Measurements from ENCODE around the gene SOX15.
"Not testable (repeated sequence)": the region's sequence is repeated elsewhere in the genome, so short reads cannot be mapped to it uniquely, and the experiment has no call there.

The SOX15 gene

DNA sequence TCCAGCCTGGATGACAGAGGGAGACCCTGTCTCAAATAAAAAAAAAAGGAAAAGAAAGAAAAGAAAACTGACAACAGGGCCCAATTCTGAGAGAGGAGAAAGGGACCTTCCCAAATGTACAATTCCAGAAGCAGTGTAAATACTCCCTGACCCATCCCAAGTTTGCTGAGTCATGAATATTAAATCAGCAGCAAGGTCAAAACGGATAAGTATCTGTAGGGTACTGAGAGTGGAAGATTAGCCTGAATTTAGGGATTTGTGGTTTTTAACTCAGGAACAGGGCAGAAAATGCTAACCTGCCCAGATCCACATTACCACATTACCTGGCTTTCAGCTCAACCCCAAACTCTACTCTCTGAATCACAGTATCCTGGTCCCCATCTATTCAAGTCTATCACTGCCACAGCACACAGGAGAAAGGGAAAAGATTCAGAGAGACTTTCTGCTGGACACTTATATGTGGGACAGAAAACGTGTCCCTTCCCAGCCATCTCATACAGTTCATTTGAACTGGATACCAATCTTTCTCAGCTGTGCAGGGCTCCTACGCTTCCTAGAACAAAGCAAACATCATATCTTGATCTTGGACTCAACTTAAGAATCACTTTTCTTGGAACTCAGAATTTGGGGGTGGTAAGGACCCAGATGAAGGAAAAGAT lies 21.9 kb upstream of the SOX15 start:
- Histone ChIP-seq H3K27me3 (ENCODE audit: control insufficient read depth in 5 of 5, insufficient read depth in 4 of 5, low read length in 5 of 5) (no peaks in the 10 kb centered on the region), H3K4me1 (ENCODE audit: control insufficient read depth in 5 of 5, insufficient read depth in 5 of 5, low read length in 5 of 5) (peaks cover 0 to 35% (median 28%) of the 10 kb centered on the region in 5 donors), H3K36me3 (ENCODE audit: control insufficient read depth in 5 of 5, insufficient read depth in 5 of 5, low read length in 5 of 5) (peaks cover 0 to 11% (median 6%) of the 10 kb centered on the region in 5 donors), H3K27ac (ENCODE audit: low read depth, low read length) (no peak overlapping the region), H3K9me3 (ENCODE audit: control insufficient read depth in 5 of 5, low read length in 5 of 5) (no peaks in the 10 kb centered on the region), H3K4me3 (ENCODE audit: low read depth in 1 of 5, low read length in 5 of 5) (no peak overlapping the region), H3K9ac (ENCODE audit: low read length in 5 of 5) (peak overlapping the region in 4 of 5 donors; percentile 14 to 61 (median 48))

GRCh38 chr17:7610641-7611040 lies 20.7 kb upstream of the SOX15 start:
- no peaks in the 10 kb centered on the region for H3K27me3 ChIP-seq (ENCODE audit: control insufficient read depth in 5 of 5, insufficient read depth in 4 of 5, low read length in 5 of 5)
- H3K36me3 ChIP-seq (ENCODE audit: control insufficient read depth in 5 of 5, insufficient read depth in 5 of 5, low read length in 5 of 5) = peaks cover 3 to 14% (median 9%) of the 10 kb centered on the region in 5 donors
- no peak overlapping the region for H3K9ac ChIP-seq (ENCODE audit: low read length in 5 of 5)
- no peak overlapping the region for H3K27ac ChIP-seq (ENCODE audit: low read depth, low read length)
- no peaks in the 10 kb centered on the region for H3K9me3 ChIP-seq (ENCODE audit: control insufficient read depth in 5 of 5, low read length in 5 of 5)
- H3K4me3 ChIP-seq (ENCODE audit: low read depth in 1 of 5, low read length in 5 of 5) = no peak overlapping the region
- peaks cover 0 to 34% (median 28%) of the 10 kb centered on the region in 5 donors for H3K4me1 ChIP-seq (ENCODE audit: control insufficient read depth in 5 of 5, insufficient read depth in 5 of 5, low read length in 5 of 5)

GRCh38 chr17:7606280-7606679 lies 16.4 kb upstream of the SOX15 start:
- no peak overlapping the region for H3K4me3 ChIP-seq (ENCODE audit: low read depth in 1 of 5, low read length in 5 of 5)
- H3K9ac ChIP-seq (ENCODE audit: low read length in 5 of 5) = peak overlapping the region in 1 of 5 donors; percentile 10
- H3K36me3 ChIP-seq (ENCODE audit: control insufficient read depth in 5 of 5, insufficient read depth in 5 of 5, low read length in 5 of 5) = peaks cover 14 to 53% (median 39%) of the 10 kb centered on the region in 5 donors
- no peak overlapping the region for H3K27ac ChIP-seq (ENCODE audit: low read depth, low read length)
- H3K4me1 ChIP-seq (ENCODE audit: control insufficient read depth in 5 of 5, insufficient read depth in 5 of 5, low read length in 5 of 5) = peaks cover 0 to 5% (median 0%) of the 10 kb centered on the region in 5 donors
- no peaks in the 10 kb centered on the region for H3K9me3 ChIP-seq (ENCODE audit: control insufficient read depth in 5 of 5, low read length in 5 of 5)
- no peaks in the 10 kb centered on the region for H3K27me3 ChIP-seq (ENCODE audit: control insufficient read depth in 5 of 5, insufficient read depth in 4 of 5, low read length in 5 of 5)

GRCh38 chr17:7597561-7597960 lies 7.7 kb upstream of the SOX15 start:
- not testable (repeated sequence) for H3K4me3 ChIP-seq (ENCODE audit: low read depth in 1 of 5, low read length in 5 of 5); H3K27ac ChIP-seq (ENCODE audit: low read depth, low read length); H3K9ac ChIP-seq (ENCODE audit: low read length in 5 of 5); H3K4me1 ChIP-seq (ENCODE audit: control insufficient read depth in 5 of 5, insufficient read depth in 5 of 5, low read length in 5 of 5); H3K9me3 ChIP-seq (ENCODE audit: control insufficient read depth in 5 of 5, low read length in 5 of 5); H3K27me3 ChIP-seq (ENCODE audit: control insufficient read depth in 5 of 5, insufficient read depth in 4 of 5, low read length in 5 of 5)
- peaks cover 15 to 90% (median 78%) of the 10 kb centered on the region in 5 donors for H3K36me3 ChIP-seq (ENCODE audit: control insufficient read depth in 5 of 5, insufficient read depth in 5 of 5, low read length in 5 of 5)

- Histone ChIP-seq H3K4me3 (ENCODE audit: low read depth in 1 of 5, low read length in 5 of 5) (no peak overlapping the region), H3K9ac (ENCODE audit: low read length in 5 of 5) (no peak overlapping the region), H3K27ac (ENCODE audit: low read depth, low read length) (no peak overlapping the region), H3K4me1 (ENCODE audit: control insufficient read depth in 5 of 5, insufficient read depth in 5 of 5, low read length in 5 of 5) (peaks cover 0 to 15% (median 11%) of the 10 kb centered on the region in 5 donors), H3K27me3 (ENCODE audit: control insufficient read depth in 5 of 5, insufficient read depth in 4 of 5, low read length in 5 of 5) (no peaks in the 10 kb centered on the region), H3K36me3 (ENCODE audit: control insufficient read depth in 5 of 5, insufficient read depth in 5 of 5, low read length in 5 of 5) (peaks cover 11 to 77% (median 66%) of the 10 kb centered on the region in 5 donors), H3K9me3 (ENCODE audit: control insufficient read depth in 5 of 5, low read length in 5 of 5) (no peaks in the 10 kb centered on the region)
Observed at GRCh38 chr17:7593296-7593695, 3.4 kb upstream of the SOX15 start.

- Histone ChIP-seq H3K27me3 (ENCODE audit: control insufficient read depth in 5 of 5, insufficient read depth in 4 of 5, low read length in 5 of 5) (no peaks in the 10 kb centered on the region), H3K36me3 (ENCODE audit: control insufficient read depth in 5 of 5, insufficient read depth in 5 of 5, low read length in 5 of 5) (peaks cover 11 to 83% (median 69%) of the 10 kb centered on the region in 5 donors), H3K9ac (ENCODE audit: low read length in 5 of 5) (no peak overlapping the region), H3K4me3 (ENCODE audit: low read depth in 1 of 5, low read length in 5 of 5) (no peak overlapping the region), H3K27ac (ENCODE audit: low read depth, low read length) (no peak overlapping the region), H3K9me3 (ENCODE audit: control insufficient read depth in 5 of 5, low read length in 5 of 5) (no peaks in the 10 kb centered on the region), H3K4me1 (ENCODE audit: control insufficient read depth in 5 of 5, insufficient read depth in 5 of 5, low read length in 5 of 5) (peaks cover 0 to 15% (median 11%) of the 10 kb centered on the region in 5 donors)
Observed at GRCh38 chr17:7592422-7593021, 2.6 kb upstream of the SOX15 start.

GRCh38 chr17:7591596-7591995 lies 1.7 kb upstream of the SOX15 start:
- peaks cover 0 to 15% (median 11%) of the 10 kb centered on the region in 5 donors for H3K4me1 ChIP-seq (ENCODE audit: control insufficient read depth in 5 of 5, insufficient read depth in 5 of 5, low read length in 5 of 5)
- H3K36me3 ChIP-seq (ENCODE audit: control insufficient read depth in 5 of 5, insufficient read depth in 5 of 5, low read length in 5 of 5) = peaks cover 11 to 83% (median 72%) of the 10 kb centered on the region in 5 donors
- no peaks in the 10 kb centered on the region for H3K27me3 ChIP-seq (ENCODE audit: control insufficient read depth in 5 of 5, insufficient read depth in 4 of 5, low read length in 5 of 5)
- H3K9ac ChIP-seq (ENCODE audit: low read length in 5 of 5) = no peak overlapping the region
- H3K4me3 ChIP-seq (ENCODE audit: low read depth in 1 of 5, low read length in 5 of 5) = no peak overlapping the region
- no peaks in the 10 kb centered on the region for H3K9me3 ChIP-seq (ENCODE audit: control insufficient read depth in 5 of 5, low read length in 5 of 5)
- H3K27ac ChIP-seq (ENCODE audit: low read depth, low read length) = no peak overlapping the region

GRCh38 chr17:7590743-7591142 lies 849 bp upstream of the SOX15 start:
- H3K9me3 ChIP-seq (ENCODE audit: control insufficient read depth in 5 of 5, low read length in 5 of 5) = no peaks in the 10 kb centered on the region
- no peaks in the 10 kb centered on the region for H3K27me3 ChIP-seq (ENCODE audit: control insufficient read depth in 5 of 5, insufficient read depth in 4 of 5, low read length in 5 of 5)
- H3K4me1 ChIP-seq (ENCODE audit: control insufficient read depth in 5 of 5, insufficient read depth in 5 of 5, low read length in 5 of 5) = peaks cover 0 to 15% (median 11%) of the 10 kb centered on the region in 5 donors
- H3K36me3 ChIP-seq (ENCODE audit: control insufficient read depth in 5 of 5, insufficient read depth in 5 of 5, low read length in 5 of 5) = peaks cover 9 to 78% (median 66%) of the 10 kb centered on the region in 5 donors
- no peak overlapping the region for H3K4me3 ChIP-seq (ENCODE audit: low read depth in 1 of 5, low read length in 5 of 5)
- no peak overlapping the region for H3K27ac ChIP-seq (ENCODE audit: low read depth, low read length)
- H3K9ac ChIP-seq (ENCODE audit: low read length in 5 of 5) = no peak overlapping the region

GRCh38 chr17:7589204-7589868 lies 558 bp downstream of the SOX15 start:
- Histone ChIP-seq H3K9ac (ENCODE audit: low read length in 5 of 5) (peak overlapping the region in 2 of 5 donors; percentile 25 to 35), H3K27me3 (ENCODE audit: control insufficient read depth in 5 of 5, insufficient read depth in 4 of 5, low read length in 5 of 5) (no peaks in the 10 kb centered on the region), H3K4me1 (ENCODE audit: control insufficient read depth in 5 of 5, insufficient read depth in 5 of 5, low read length in 5 of 5) (peaks cover 1 to 25% (median 19%) of the 10 kb centered on the region in 5 donors), H3K36me3 (ENCODE audit: control insufficient read depth in 5 of 5, insufficient read depth in 5 of 5, low read length in 5 of 5) (peaks cover 7 to 64% (median 52%) of the 10 kb centered on the region in 5 donors), H3K4me3 (ENCODE audit: low read depth in 1 of 5, low read length in 5 of 5) (peak overlapping the region in 2 of 5 donors; percentile 46 to 48), H3K27ac (ENCODE audit: low read depth, low read length) (no peak overlapping the region), H3K9me3 (ENCODE audit: control insufficient read depth in 5 of 5, low read length in 5 of 5) (no peaks in the 10 kb centered on the region)
